HG03432 (cell line): ENCODE measurements around the gene ADH5.
"Not testable (repeated sequence)": the region's sequence is repeated elsewhere in the genome, so short reads cannot be mapped to it uniquely, and the experiment has no call there.

ENCODE experiments used
- ATAC-seq: cut with Tn5 transposase; IDR thresholded peaks from one replicate; pipeline ENCODE4 v1.9.1; 2021; ENCODE audit warnings: mild to moderate bottlenecking, moderate library complexity; ENCODE audit not compliant: unreplicated experiment

Gene ADH5

GRCh38 chr4:99088481-99089365, at the start of gene ADH5:
TSS of gene ADH5 (minus strand) at chr4:99088788. CDS start at chr4:99088700, 88 bp downstream.
- ATAC-seq = peak; percentile 95

GRCh38 chr4:99136329-99136728, 47.7 kb upstream of the ADH5 start:
- ATAC-seq = no peak

- no peak for ATAC-seq
These were observed 47.1 kb upstream of the ADH5 start for GRCh38 chr4:99135541-99136162.

GRCh38 chr4:99134586-99134985, 46.0 kb upstream of the ADH5 start:
- ATAC-seq = no peak

GRCh38 chr4:99131378-99131777, 42.8 kb upstream of the ADH5 start:
- ATAC-seq = no peak

- no peak for ATAC-seq
These were observed 37.8 kb upstream of the ADH5 start for GRCh38 chr4:99126376-99126775.

GRCh38 chr4:99121008-99121407, 32.4 kb upstream of the ADH5 start:
- ATAC-seq = no peak

- no peak for ATAC-seq
These were observed 31.9 kb upstream of the ADH5 start for GRCh38 chr4:99120501-99120900.

- no peak for ATAC-seq
These were observed 29.5 kb upstream of the ADH5 start for GRCh38 chr4:99117876-99118693.

- ATAC-seq = not testable (repeated sequence)
These were observed 28.7 kb upstream of the ADH5 start for GRCh38 chr4:99117122-99117841.

GRCh38 chr4:99109286-99109685, 20.7 kb upstream of the ADH5 start:
- not testable (repeated sequence) for ATAC-seq

GRCh38 chr4:99104153-99104552, 15.6 kb upstream of the ADH5 start:
- ATAC-seq = no peak

- no peak for ATAC-seq
These were observed 14.6 kb upstream of the ADH5 start for GRCh38 chr4:99103166-99103565.

- no peak for ATAC-seq
These were observed 14.0 kb upstream of the ADH5 start for GRCh38 chr4:99102634-99103033.

- ATAC-seq = no peak
These were observed 12.3 kb upstream of the ADH5 start for GRCh38 chr4:99100876-99101275.

GRCh38 chr4:99099814-99100213, 11.2 kb upstream of the ADH5 start:
- ATAC-seq = not testable (repeated sequence)

GRCh38 chr4:99099311-99099710, 10.7 kb upstream of the ADH5 start:
- no peak for ATAC-seq

GRCh38 chr4:99091841-99092240, 3.3 kb upstream of the ADH5 start:
- not testable (repeated sequence) for ATAC-seq

GRCh38 chr4:99091216-99091575, 2.6 kb upstream of the ADH5 start:
- ATAC-seq = no peak

- no peak for ATAC-seq
These were observed 2.1 kb upstream of the ADH5 start for GRCh38 chr4:99090481-99091215.
